K562 (cell line): ENCODE measurements around the gene MYO16. TPM values are rescaled to one million over a fixed set of nuclear protein-coding genes. Genes with fewer than 3 reads are reported as not detected.

Experiments
- ATAC-seq: fragments of 200-7000 bp; cut with Tn5 transposase; 3 replicates; pipeline ENCODE4 v1.9.1; 2020; ENCODE audit warnings: moderate library complexity
- BruUV-seq: library from RNA; stranded (reverse); fragments of 400-500 nt; replicated peaks from 2 replicates; lab custom pipeline; 2021; lab: Mats Ljungman, UMichigan
- CTCF ChIA-PET: fragments of 300-600 bp; formaldehyde crosslinking; extraction: SDS; loops from one replicate; lab custom pipeline; 2021; ENCODE audit warnings: low intra/inter-chr PET ratio; lab: Yijun Ruan, JAX
- POLR2A ChIA-PET: fragments of 300-600, 350-650 bp; sonication (Branson Sonifier 250); formaldehyde crosslinking; extraction: SDS; loops from one replicate; lab custom pipeline; 2021; ENCODE audit warnings: antibody characterized with exemption, inconsistent platforms; lab: Yijun Ruan, JAX
- DNase-seq, 4 experiments: peaks; one replicate each; pipeline versions ENCODE4 v3.0.0 to v3.0.0-alpha.2; 2011 to 2018; ENCODE audit warnings: low spot score in 3 of 4, mixed read lengths in 3 of 4; ENCODE audit errors: extremely low read depth in 1 of 4
- FAIRE-seq: peaks from 2 replicates; lab custom pipeline; 2011; peaks lifted over from hg19 to GRCh38; lab: Jason Lieb, UNC
- H2AFZ ChIP-seq: 2 replicates; pipeline ENCODE4 v1.6.0; 2011; ENCODE audit warnings: low read depth, low read length, control low read depth, inconsistent platforms
- H3K27ac ChIP-seq: fragments of 200-600 bp; 3 replicates; pipeline ENCODE4 v1.8.0; 2011; ENCODE audit warnings: low read depth, mild to moderate bottlenecking, control low read depth, inconsistent platforms, low read length, moderate library complexity, mixed read lengths; ENCODE audit errors: extremely low read depth
- H3K27me3 ChIP-seq, 2 experiments: fragments of 300-600 bp in 1 of 2; 2 replicates in 1 of 2; 3 replicates in 1 of 2; pipeline versions ENCODE4 v1.6.0 to v1.8.0; 2011; ENCODE audit warnings: inconsistent platforms in 2 of 2, low read length in 2 of 2, mild to moderate bottlenecking in 1 of 2, mixed read lengths in 1 of 2, moderate library complexity in 1 of 2; ENCODE audit not compliant: control insufficient read depth in 2 of 2, insufficient read depth in 2 of 2
- H3K36me3 ChIP-seq: fragments of 300-600 bp; 3 replicates; pipeline ENCODE4 v1.8.0; 2011; ENCODE audit warnings: mild to moderate bottlenecking, low read length, inconsistent platforms; ENCODE audit not compliant: control insufficient read depth, insufficient read depth
- H3K4me1 ChIP-seq, 2 experiments: fragments of 200-600 bp in 1 of 2; replicated peaks in 1 of 2; 2 replicates in 1 of 2; 3 replicates in 1 of 2; pipeline versions ENCODE4 v1.5.1 to v1.8.0; 2011; ENCODE audit warnings: inconsistent platforms in 2 of 2, low read length in 2 of 2, mild to moderate bottlenecking in 1 of 2, mixed read lengths in 1 of 2, moderate library complexity in 1 of 2; ENCODE audit not compliant: control insufficient read depth in 2 of 2, insufficient read depth in 2 of 2
- H3K4me2 ChIP-seq: 2 replicates; pipeline ENCODE4 v1.6.1; 2011; ENCODE audit warnings: low read length, control low read depth, inconsistent platforms, mixed read lengths; ENCODE audit not compliant: insufficient read depth
- H3K4me3 ChIP-seq: fragments of 200-600 bp; sonication (generic), shearing (Covaris generic); 2 replicates; pipeline ENCODE4 v1.5.1; 2016; ENCODE audit warnings: control low read depth, inconsistent platforms
- H3K79me2 ChIP-seq: fragments of 200-600 bp; 3 replicates; pipeline ENCODE4 v1.8.0; 2011; ENCODE audit warnings: low read length, inconsistent platforms; ENCODE audit not compliant: control insufficient read depth, insufficient read depth
- H3K9ac ChIP-seq, 2 experiments: 2 replicates each; pipeline versions ENCODE4 v1.6.0 to v1.6.1; 2011; ENCODE audit warnings: low read depth in 2 of 2, low read length in 2 of 2, control low read depth in 1 of 2, inconsistent platforms in 1 of 2, mild to moderate bottlenecking in 1 of 2, mixed read lengths in 1 of 2; ENCODE audit not compliant: insufficient read depth in 1 of 2
- H3K9me1 ChIP-seq: one replicate; pipeline ENCODE4 v1.6.0; 2011; ENCODE audit warnings: inconsistent platforms, mild to moderate bottlenecking, low read length, moderate library complexity; ENCODE audit not compliant: control insufficient read depth, insufficient read depth
- H3K9me3 ChIP-seq: replicated peaks from 2 replicates; pipeline ENCODE4 v1.5.1; 2011; ENCODE audit warnings: low read depth, low read length, inconsistent platforms; ENCODE audit not compliant: control insufficient read depth, insufficient read depth
- H4K20me1 ChIP-seq: replicated peaks from 2 replicates; pipeline ENCODE4 v1.6.1; 2011; ENCODE audit warnings: low read length, inconsistent platforms, mixed read lengths; ENCODE audit not compliant: control insufficient read depth, insufficient read depth
- ATF1 ChIP-seq, 2 experiments: fragments of 450-650 bp in 1 of 2; IDR thresholded peaks; 2 replicates each; pipeline ENCODE4 v1.6.1; 2016; ENCODE audit warnings: missing compliant biosample characterization in 1 of 2, missing genetic modification characterization in 1 of 2
- BACH1 ChIP-seq: fragments of 200-800 bp; sonication (Bioruptor generic); IDR thresholded peaks from 2 replicates; pipeline ENCODE4 v1.6.1; 2016; ENCODE audit warnings: missing genetic modification characterization, missing compliant biosample characterization
- EHMT2 ChIP-seq: fragments of 450-650 bp; IDR thresholded peaks from 2 replicates; pipeline ENCODE4 v1.6.1; 2018; ENCODE audit warnings: antibody characterized with exemption
- ELF2 ChIP-seq: fragments of 250-450 bp; sonication (Bioruptor Pico); IDR thresholded peaks from 2 replicates; pipeline ENCODE4 v1.5.0; 2021; ENCODE audit warnings: mild to moderate bottlenecking
- EP400 ChIP-seq: fragments of 450-650 bp; IDR thresholded peaks from 2 replicates; pipeline ENCODE4 v1.6.1; 2017; ENCODE audit warnings: antibody characterized with exemption, mild to moderate bottlenecking, moderate library complexity
- HNRNPLL ChIP-seq: fragments of 200-400 bp; formaldehyde crosslinking; IDR thresholded peaks from 2 replicates; pipeline ENCODE4 v1.6.1; 2017; ENCODE audit warnings: low read length, low read depth, mild to moderate bottlenecking; ENCODE audit not compliant: poor library complexity, severe bottlenecking
- HNRNPUL1 ChIP-seq: fragments of 200-400 bp; formaldehyde crosslinking; IDR thresholded peaks from 2 replicates; pipeline ENCODE4 v1.6.1; 2017; ENCODE audit warnings: low read length
- SUPT5H ChIP-seq: fragments of 450-650 bp; IDR thresholded peaks from 2 replicates; pipeline ENCODE4 v1.6.1; 2016
- ZBTB1 ChIP-seq: sonication (generic); formaldehyde crosslinking; IDR thresholded peaks from 2 replicates; pipeline ENCODE4 v1.8.1; 2023; ENCODE audit warnings: missing genetic modification reagents, low read depth, mild to moderate bottlenecking, borderline replicate concordance
- ZNF431 ChIP-seq: sonication (generic); formaldehyde crosslinking; IDR thresholded peaks from 2 replicates; pipeline ENCODE4 v1.8.0; 2022; ENCODE audit warnings: mild to moderate bottlenecking, missing genetic modification reagents
- ZNF586 ChIP-seq: fragments of 450-650 bp; formaldehyde crosslinking; conservative IDR thresholded peaks from 2 replicates; pipeline ENCODE4 v1.4.0; 2020; ENCODE audit warnings: mild to moderate bottlenecking, moderate library complexity
- ZNF830 ChIP-seq: fragments of 250-450 bp; sonication (Bioruptor Pico); IDR thresholded peaks from 2 replicates; pipeline ENCODE4 v1.5.0; 2021; ENCODE audit warnings: mild to moderate bottlenecking
- ZZZ3 ChIP-seq: fragments of 450-650 bp; IDR thresholded peaks from 2 replicates; pipeline ENCODE4 v1.6.1; 2016; ENCODE audit warnings: antibody characterized with exemption, mild to moderate bottlenecking, moderate library complexity
- WGBS: fragments of 100-300 bp; shearing (Covaris generic); methylation state at CpG from one replicate; pipeline ENCODE4 v1.1.6; 2016; ENCODE audit warnings: low coverage, mixed read lengths; ENCODE audit not compliant: insufficient coverage; ENCODE audit errors: missing lambda C conversion rate; 5-methylcytosine and 5-hydroxymethylcytosine counted together
- in situ Hi-C: fragments of 300-500 bp; cut with MboI; formaldehyde crosslinking; loops from 4 replicates; pipeline ENCODE4 v1.15.0; 2018; ENCODE audit warnings: inconsistent platforms, mixed read lengths
- intact Hi-C: fragments of 100-400 bp; cut with micrococcal nuclease; formaldehyde crosslinking; loops from 2 replicates; pipeline ENCODE4 v1.14.2; 2022
- polyA plus RNA-seq, 8 experiments: library from polyadenylated mRNA; depleted of rRNA in 4 of 8; stranded (reverse) in 5 of 8; unstranded in 3 of 8; fragments of >200 nt; fragmentation: Nextera tagmentation in 2 of 8; fragmentation: Illumina TruSeq in 1 of 8; extraction: Ambion mirVana in 2 of 8; extraction: Trizol in 1 of 8; gene quantifications; 2 replicates each; pipeline versions ENCODE4 v1.2.1 to v1.2.3, GENCODE V29; 2011 to 2014; ENCODE audit warnings: inconsistent platforms in 1 of 8, missing spikeins in 1 of 8
- total RNA-seq, 7 experiments: library from RNA; depleted of rRNA in 6 of 7; stranded (reverse); fragments of >200 nt in 6 of 7; fragmentation: Illumina TruSeq in 2 of 7; extraction: Trizol in 2 of 7; gene quantifications; 2 replicates each; pipeline versions ENCODE4 v1.2.1 to v1.2.3, GENCODE V29; 2011 to 2021; ENCODE audit warnings: low replicate concordance in 1 of 7
- TF ChIP-seq, protein P1 (sequence below): fragments of 450-650 bp; IDR thresholded peaks from 2 replicates; pipeline ENCODE4 v1.6.1; 2017; ENCODE audit warnings: mild to moderate bottlenecking, moderate library complexity
- TF ChIP-seq, protein P2 (sequence below): fragments of 250-450 bp; sonication (Bioruptor Pico); IDR thresholded peaks from 2 replicates; pipeline ENCODE4 v1.8.0; 2022; ENCODE audit warnings: moderate library complexity, mild to moderate bottlenecking, inconsistent platforms

The MYO16 gene
- total and polyA plus RNA-seq, 9 of the 15 experiments (the other 6 are each of a cell fraction or from before 2014, with no cell fraction given), result 4.3 to 45.7 (median 12.1) TPM

DNA sequence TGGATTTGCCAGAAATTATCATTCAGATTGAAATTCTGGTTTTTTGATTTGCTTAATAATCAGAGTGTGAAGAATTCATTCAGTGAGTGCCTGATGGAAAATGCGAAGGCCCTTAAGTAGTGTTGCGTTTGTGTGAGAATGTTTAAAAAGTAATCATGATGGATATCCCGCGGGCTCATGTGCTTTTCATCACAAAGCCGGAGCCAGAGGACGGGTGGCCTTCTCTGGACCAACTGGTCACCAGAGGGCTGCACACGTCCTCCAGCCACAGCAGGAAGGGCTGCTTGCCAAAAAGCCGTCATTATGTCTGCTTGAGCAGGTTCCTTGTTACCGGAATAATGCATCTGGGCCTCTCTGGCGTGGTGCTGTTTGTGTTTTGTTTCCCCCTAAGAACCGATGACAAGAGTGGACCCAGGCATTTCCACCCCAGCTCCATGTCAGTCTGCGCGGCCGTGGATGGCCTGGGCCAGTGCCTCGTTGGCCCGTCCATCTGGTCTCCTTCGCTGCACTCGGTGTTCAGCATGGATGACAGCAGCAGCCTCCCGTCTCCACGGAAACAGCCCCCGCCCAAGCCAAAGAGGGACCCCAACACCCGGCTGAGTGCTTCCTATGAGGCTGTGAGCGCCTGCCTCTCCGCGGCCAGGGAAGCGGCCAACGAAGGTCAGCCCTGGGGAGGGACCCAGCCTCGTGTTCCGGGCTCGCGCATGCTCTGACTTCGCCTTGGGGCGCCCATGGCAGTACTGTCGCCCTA, 497.7 kb downstream of the MYO16 start (continued):
- TF ChIP-seq ZNF830 (CRISPR knock-in tag) (no peak), ELF2 (CRISPR knock-in tag) (no peak), HNRNPLL (no peak)

DNA sequence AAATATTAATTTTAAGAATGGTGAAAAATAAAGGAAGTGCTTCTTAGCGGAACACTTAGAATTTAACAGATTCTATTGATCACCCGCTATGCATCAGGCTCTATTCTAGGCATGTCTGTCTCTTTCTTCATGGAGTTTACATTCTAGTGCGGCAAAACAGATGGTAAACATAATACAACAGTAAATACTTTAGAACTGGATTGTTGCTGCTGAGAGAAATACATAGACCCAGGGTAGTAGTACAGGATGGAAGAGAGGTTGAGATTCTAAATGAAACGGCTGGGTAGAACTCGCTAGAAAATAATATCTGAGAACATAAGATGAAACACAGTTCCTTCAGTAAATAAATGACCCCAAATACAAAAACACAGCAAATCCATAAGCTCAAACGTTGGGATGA, 498.7 kb downstream of the MYO16 start:
- WGBS, result 28% methylated on average over 4 of the region's 6 CpGs
- H3K9me3 ChIP-seq, result no peaks in the 10 kb centered on the region
- H2AFZ ChIP-seq, result no peak overlapping the region
- H3K27ac ChIP-seq, result no peak overlapping the region
- FAIRE-seq, result no peak
- no peak for TF ChIP-seq SUPT5H
- TF ChIP-seq ZNF431 (CRISPR knock-in tag), result no peak
- TF ChIP-seq, protein P1, sequence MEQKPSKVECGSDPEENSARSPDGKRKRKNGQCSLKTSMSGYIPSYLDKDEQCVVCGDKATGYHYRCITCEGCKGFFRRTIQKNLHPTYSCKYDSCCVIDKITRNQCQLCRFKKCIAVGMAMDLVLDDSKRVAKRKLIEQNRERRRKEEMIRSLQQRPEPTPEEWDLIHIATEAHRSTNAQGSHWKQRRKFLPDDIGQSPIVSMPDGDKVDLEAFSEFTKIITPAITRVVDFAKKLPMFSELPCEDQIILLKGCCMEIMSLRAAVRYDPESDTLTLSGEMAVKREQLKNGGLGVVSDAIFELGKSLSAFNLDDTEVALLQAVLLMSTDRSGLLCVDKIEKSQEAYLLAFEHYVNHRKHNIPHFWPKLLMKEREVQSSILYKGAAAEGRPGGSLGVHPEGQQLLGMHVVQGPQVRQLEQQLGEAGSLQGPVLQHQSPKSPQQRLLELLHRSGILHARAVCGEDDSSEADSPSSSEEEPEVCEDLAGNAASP, result no peak
- TF ChIP-seq, protein P2, sequence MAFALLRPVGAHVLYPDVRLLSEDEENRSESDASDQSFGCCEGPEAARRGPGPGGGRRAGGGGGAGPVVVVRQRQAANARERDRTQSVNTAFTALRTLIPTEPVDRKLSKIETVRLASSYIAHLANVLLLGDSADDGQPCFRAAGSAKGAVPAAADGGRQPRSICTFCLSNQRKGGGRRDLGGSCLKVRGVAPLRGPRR (CRISPR knock-in tag), result no peak
- no peak for TF ChIP-seq HNRNPUL1
- TF ChIP-seq ZZZ3, result no peak
- TF ChIP-seq ATF1 (CRISPR knock-in tag; IDR thresholded peaks at IDR 0.05), result no peak
- no peak for TF ChIP-seq ATF1 (tag; IDR thresholded peaks at IDR 0.05)
- no peak for TF ChIP-seq ZBTB1 (CRISPR knock-in tag)
- TF ChIP-seq EHMT2, result no peak
- TF ChIP-seq ZNF586 (CRISPR knock-in tag), result no peak
- TF ChIP-seq EP400, result no peak
- TF ChIP-seq BACH1, result no peak
- in situ Hi-C loops, result no loop called here
- no peak overlapping the region for H3K4me3 ChIP-seq
- no peaks in the 10 kb centered on the region for H3K27me3 ChIP-seq
- H3K79me2 ChIP-seq, result no peaks in the 10 kb centered on the region
- no peak overlapping the region for H3K4me2 ChIP-seq
- no peak overlapping the region for H3K9ac ChIP-seq
- intact Hi-C loops, result no loop called here
- POLR2A ChIA-PET, result no interaction called here
- no peaks in the 10 kb centered on the region for H4K20me1 ChIP-seq
- no peak for ATAC-seq
- H3K36me3 ChIP-seq, result no peaks in the 10 kb centered on the region
- no peak for DNase-seq
- no peaks in the 10 kb centered on the region for H3K4me1 ChIP-seq
- no peaks in the 10 kb centered on the region for H3K9me1 ChIP-seq
- no TSS peak for BruUV-seq
- CTCF ChIA-PET, result no interaction called here
